Liver (tissue), 3 donors: Measurements from ENCODE around the gene RPL31.

Source experiments
- EGR1 ChIP-seq, 2 donors: IDR thresholded peaks; 2 replicates each; pipeline ENCODE4 v1.6.1; 2016 to 2018; ENCODE audit warnings: antibody characterized with exemption in 2 of 2, low read depth in 2 of 2
- GABPA ChIP-seq, 2 donors: IDR thresholded peaks in 1 of 2; conservative IDR thresholded peaks in 1 of 2; 2 replicates each; pipeline ENCODE4 v1.6.1; 2016; ENCODE audit warnings: antibody characterized with exemption in 2 of 2, mild to moderate bottlenecking in 1 of 2, moderate library complexity in 1 of 2
- JUND ChIP-seq, 2 donors: IDR thresholded peaks; 2 replicates each; pipeline ENCODE4 v1.6.1; 2016; ENCODE audit warnings: antibody characterized with exemption in 2 of 2
- RAD21 ChIP-seq, 2 donors: IDR thresholded peaks; 2 replicates each; pipeline ENCODE4 v1.6.1; 2016; ENCODE audit warnings: antibody characterized with exemption in 2 of 2, mild to moderate bottlenecking in 2 of 2
- RXRA ChIP-seq, 2 donors: IDR thresholded peaks; 2 replicates each; pipeline ENCODE4 v1.6.1; 2017 to 2018; ENCODE audit warnings: antibody characterized with exemption in 2 of 2, mild to moderate bottlenecking in 1 of 2
- SP1 ChIP-seq: IDR thresholded peaks from 2 replicates; pipeline ENCODE4 v1.6.1; 2018; ENCODE audit warnings: antibody characterized with exemption, mild to moderate bottlenecking
- TAF1 ChIP-seq: conservative IDR thresholded peaks from 2 replicates; pipeline ENCODE4 v1.6.1; 2016; ENCODE audit warnings: antibody characterized with exemption, mild to moderate bottlenecking
- YY1 ChIP-seq: IDR thresholded peaks from 2 replicates; pipeline ENCODE4 v1.6.1; 2016; ENCODE audit warnings: antibody characterized with exemption, mild to moderate bottlenecking
- TF ChIP-seq, protein P1 (sequence below): fragments of 150-350 bp; IDR thresholded peaks from 2 replicates; pipeline ENCODE4 v1.5.1; 2017; ENCODE audit warnings: improper control_type of control experiment, low read depth, low read length; ENCODE audit not compliant: missing input control
- TF ChIP-seq, protein P2 (sequence below): IDR thresholded peaks from 2 replicates; pipeline ENCODE4 v1.6.1; 2016; ENCODE audit warnings: antibody characterized with exemption
- TF ChIP-seq, protein P3 (sequence below): IDR thresholded peaks from 2 replicates; pipeline ENCODE4 v1.6.1; 2016; ENCODE audit warnings: antibody characterized with exemption, mild to moderate bottlenecking
- donor health status: healthy.
- donor health status: healthy.

DNA sequence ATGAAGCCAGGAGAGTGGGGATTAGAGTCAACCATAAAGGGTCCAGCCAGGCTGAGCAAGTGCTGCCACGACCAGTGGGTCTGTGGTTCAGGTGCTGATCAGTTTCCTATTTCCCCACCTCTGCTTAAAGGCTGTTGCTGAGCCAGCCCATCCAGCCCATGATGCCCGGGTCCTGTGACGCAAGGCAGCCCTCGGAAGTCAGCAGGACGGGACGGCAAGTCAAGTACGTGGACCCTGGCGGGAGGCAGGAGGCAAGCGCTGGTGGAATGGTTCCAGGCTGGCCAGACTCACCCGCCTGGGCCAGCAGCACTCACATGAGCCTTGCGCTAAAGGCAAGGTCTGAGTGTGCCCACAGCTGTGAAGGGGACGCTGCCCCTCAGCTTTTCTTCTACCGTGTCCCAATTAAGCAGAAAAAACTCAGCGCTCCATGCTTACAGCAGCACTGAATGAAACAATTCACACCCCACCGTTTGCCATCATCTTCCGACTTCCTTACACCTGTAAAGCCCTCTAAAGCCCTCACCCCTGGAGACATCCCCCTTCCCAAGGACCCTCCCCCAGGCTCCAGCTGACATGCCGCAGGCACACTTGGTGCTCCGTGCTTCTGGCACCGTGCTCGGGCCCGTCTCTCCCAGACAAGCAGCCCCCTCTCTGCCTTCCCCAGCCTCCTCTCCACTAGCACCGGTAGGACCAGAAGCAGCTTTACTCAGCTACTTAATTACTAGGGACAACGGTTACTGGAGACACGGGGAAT lies 11.3 kb upstream of the RPL31 start:
- TF ChIP-seq, protein P1, sequence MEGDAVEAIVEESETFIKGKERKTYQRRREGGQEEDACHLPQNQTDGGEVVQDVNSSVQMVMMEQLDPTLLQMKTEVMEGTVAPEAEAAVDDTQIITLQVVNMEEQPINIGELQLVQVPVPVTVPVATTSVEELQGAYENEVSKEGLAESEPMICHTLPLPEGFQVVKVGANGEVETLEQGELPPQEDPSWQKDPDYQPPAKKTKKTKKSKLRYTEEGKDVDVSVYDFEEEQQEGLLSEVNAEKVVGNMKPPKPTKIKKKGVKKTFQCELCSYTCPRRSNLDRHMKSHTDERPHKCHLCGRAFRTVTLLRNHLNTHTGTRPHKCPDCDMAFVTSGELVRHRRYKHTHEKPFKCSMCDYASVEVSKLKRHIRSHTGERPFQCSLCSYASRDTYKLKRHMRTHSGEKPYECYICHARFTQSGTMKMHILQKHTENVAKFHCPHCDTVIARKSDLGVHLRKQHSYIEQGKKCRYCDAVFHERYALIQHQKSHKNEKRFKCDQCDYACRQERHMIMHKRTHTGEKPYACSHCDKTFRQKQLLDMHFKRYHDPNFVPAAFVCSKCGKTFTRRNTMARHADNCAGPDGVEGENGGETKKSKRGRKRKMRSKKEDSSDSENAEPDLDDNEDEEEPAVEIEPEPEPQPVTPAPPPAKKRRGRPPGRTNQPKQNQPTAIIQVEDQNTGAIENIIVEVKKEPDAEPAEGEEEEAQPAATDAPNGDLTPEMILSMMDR, result no peak
- no peak for TF ChIP-seq RXRA (IDR thresholded peaks at IDR 0.05)
- TF ChIP-seq EGR1 (IDR thresholded peaks at IDR 0.05; ENCODE audit: low read depth in 2 of 2), result no peak
- no peak for TF ChIP-seq JUND (IDR thresholded peaks at IDR 0.05)
- no peak for TF ChIP-seq YY1
- no peak for TF ChIP-seq TAF1
- TF ChIP-seq SP1, result no peak
- no peak for TF ChIP-seq RAD21 (IDR thresholded peaks at IDR 0.05)
- TF ChIP-seq, protein P2, sequence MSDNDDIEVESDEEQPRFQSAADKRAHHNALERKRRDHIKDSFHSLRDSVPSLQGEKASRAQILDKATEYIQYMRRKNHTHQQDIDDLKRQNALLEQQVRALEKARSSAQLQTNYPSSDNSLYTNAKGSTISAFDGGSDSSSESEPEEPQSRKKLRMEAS, result no peak
- TF ChIP-seq GABPA (IDR thresholded peaks at IDR 0.05 in 1 of 2, conservative IDR thresholded peaks at IDR 0.05 in 1 of 2), result no peak
- TF ChIP-seq, protein P3, sequence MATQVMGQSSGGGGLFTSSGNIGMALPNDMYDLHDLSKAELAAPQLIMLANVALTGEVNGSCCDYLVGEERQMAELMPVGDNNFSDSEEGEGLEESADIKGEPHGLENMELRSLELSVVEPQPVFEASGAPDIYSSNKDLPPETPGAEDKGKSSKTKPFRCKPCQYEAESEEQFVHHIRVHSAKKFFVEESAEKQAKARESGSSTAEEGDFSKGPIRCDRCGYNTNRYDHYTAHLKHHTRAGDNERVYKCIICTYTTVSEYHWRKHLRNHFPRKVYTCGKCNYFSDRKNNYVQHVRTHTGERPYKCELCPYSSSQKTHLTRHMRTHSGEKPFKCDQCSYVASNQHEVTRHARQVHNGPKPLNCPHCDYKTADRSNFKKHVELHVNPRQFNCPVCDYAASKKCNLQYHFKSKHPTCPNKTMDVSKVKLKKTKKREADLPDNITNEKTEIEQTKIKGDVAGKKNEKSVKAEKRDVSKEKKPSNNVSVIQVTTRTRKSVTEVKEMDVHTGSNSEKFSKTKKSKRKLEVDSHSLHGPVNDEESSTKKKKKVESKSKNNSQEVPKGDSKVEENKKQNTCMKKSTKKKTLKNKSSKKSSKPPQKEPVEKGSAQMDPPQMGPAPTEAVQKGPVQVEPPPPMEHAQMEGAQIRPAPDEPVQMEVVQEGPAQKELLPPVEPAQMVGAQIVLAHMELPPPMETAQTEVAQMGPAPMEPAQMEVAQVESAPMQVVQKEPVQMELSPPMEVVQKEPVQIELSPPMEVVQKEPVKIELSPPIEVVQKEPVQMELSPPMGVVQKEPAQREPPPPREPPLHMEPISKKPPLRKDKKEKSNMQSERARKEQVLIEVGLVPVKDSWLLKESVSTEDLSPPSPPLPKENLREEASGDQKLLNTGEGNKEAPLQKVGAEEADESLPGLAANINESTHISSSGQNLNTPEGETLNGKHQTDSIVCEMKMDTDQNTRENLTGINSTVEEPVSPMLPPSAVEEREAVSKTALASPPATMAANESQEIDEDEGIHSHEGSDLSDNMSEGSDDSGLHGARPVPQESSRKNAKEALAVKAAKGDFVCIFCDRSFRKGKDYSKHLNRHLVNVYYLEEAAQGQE, result no peak
